Subcutaneous adipose tissue (tissue), 4 donors: ENCODE measurements around the gene PLD1. TPM values are rescaled to one million over a fixed set of nuclear protein-coding genes. Genes with fewer than 3 reads are reported as not detected.

ENCODE experiments used
- total RNA-seq, 4 donors: library from RNA; depleted of rRNA; stranded (reverse); fragments of >200 nt; gene quantifications; one replicate each; pipeline ENCODE4 v1.1.0, GENCODE V29; 2016
- TF ChIP-seq, protein P1 (sequence below): fragments of 450-650 bp; IDR thresholded peaks from one replicate; pipeline ENCODE4 v1.5.1; 2016; ENCODE audit warnings: low read depth, mild to moderate bottlenecking, control low read depth, antibody characterized with exemption, moderate library complexity

Gene PLD1
- total RNA-seq, 4 donors from 2014 or later, result 20.5 to 48.2 (median 26.9) TPM

DNA sequence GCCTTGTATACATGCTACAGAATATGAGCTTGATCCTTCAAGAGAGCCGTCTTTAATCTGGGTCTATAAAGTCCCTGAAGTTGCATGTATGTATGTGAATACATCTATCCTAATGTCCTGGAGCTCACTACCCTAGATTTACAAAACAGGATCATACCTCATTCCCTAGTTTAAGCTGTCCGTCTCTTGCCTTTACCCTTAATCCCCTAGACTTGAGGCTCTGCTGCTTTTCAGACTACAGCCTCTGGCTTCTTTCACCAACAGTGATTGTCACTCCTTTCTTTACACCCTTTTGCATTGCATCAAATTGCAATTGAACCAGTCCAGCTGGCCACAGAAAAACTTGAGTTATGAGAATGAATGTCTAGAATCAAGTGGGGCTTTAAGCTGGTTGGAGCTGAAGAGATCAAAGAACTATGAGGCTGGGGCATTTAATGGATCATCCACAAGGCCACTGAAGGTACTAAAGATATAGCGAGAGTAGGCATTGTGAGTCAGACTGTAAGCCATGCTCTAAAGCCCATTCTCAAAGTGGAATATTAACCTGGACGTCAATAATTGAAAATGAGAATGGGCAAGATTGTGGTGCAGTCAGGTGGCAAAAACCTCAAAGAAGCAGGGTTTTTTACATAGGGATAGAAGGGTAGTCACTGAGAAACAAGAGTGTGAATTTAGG is 12.3 kb upstream of the PLD1 start:
- TF ChIP-seq, protein P1, sequence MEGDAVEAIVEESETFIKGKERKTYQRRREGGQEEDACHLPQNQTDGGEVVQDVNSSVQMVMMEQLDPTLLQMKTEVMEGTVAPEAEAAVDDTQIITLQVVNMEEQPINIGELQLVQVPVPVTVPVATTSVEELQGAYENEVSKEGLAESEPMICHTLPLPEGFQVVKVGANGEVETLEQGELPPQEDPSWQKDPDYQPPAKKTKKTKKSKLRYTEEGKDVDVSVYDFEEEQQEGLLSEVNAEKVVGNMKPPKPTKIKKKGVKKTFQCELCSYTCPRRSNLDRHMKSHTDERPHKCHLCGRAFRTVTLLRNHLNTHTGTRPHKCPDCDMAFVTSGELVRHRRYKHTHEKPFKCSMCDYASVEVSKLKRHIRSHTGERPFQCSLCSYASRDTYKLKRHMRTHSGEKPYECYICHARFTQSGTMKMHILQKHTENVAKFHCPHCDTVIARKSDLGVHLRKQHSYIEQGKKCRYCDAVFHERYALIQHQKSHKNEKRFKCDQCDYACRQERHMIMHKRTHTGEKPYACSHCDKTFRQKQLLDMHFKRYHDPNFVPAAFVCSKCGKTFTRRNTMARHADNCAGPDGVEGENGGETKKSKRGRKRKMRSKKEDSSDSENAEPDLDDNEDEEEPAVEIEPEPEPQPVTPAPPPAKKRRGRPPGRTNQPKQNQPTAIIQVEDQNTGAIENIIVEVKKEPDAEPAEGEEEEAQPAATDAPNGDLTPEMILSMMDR, result no peak

DNA sequence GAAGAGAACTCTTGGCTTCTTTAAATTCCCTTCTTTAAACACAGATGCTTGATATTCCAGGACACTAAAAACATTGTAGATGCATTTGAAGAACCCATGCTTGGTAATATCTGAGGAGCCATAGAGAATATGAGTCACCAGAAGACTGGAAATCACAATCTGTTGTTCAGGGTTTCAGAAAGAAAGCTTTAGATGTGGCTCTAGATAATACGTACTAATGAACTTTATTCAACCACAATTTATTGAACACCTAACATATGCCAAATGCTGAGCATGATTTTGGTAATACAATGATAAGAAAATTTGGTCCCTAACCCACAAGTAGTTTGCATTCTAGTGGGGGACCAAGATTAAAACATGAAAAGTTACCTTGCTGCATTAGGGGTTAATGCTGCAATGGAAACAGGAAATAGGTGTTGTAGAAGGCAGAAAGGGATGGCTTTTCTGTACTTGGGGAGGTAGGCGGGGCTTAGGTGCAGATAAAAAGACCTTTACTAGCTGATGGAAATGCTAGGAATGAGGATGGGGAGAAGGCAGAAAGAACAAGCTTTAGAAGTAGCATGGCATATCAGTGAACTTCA is 11.6 kb upstream of the PLD1 start:
- TF ChIP-seq, protein P1, result no peak

DNA sequence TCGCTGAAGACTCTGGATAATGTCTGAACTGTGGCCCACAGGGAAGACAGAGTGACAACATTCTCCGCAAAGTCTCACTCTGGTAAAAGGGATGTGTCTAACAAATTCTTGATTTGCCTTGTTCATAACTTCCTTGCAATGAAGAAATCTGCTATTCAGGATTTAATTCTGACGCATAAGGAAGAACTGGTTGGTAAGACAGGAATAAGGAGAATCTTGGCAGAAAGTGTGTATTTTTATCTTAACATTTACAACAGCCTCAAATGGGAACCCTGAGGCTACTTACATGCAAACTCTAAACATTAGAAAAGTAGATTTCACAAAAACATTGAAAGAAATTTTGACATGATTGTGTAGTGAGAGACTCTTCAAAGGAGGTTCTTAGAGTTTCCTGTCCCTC is 10.8 kb upstream of the PLD1 start:
- TF ChIP-seq, protein P1, result no peak

DNA sequence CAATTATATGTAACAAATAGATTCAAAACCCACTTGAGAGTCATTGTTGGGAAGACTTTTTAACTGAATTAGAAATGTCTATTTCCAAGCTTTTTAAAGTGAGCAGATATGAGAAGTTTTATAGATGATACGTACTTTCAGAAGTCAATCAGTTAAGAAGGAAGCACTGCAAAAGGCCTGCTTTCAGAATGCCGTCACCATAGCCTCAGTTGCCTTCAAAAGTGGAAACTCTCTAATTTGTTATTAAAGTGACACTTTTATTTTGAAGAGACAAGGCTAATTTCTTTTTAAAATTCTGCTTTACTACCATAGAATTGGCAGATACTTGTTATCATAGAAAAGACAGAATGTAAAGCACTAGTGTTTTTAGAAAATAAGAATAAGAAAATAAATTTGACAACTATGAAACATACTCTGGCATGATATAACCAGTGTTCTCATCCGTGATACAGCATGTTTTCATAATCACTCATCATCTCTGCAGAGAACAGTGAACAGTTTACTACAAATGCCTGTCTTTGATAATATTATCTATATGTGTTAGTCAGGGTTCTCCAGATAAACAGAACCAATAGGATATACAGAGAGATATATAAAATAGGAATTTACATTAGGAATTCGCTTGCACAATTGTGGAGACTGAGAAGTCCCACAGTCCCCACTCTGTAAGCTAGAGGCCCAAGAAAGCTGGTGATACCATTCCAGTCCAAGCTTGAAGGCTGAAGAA is 7.0 kb upstream of the PLD1 start:
- TF ChIP-seq, protein P1, result no peak

DNA sequence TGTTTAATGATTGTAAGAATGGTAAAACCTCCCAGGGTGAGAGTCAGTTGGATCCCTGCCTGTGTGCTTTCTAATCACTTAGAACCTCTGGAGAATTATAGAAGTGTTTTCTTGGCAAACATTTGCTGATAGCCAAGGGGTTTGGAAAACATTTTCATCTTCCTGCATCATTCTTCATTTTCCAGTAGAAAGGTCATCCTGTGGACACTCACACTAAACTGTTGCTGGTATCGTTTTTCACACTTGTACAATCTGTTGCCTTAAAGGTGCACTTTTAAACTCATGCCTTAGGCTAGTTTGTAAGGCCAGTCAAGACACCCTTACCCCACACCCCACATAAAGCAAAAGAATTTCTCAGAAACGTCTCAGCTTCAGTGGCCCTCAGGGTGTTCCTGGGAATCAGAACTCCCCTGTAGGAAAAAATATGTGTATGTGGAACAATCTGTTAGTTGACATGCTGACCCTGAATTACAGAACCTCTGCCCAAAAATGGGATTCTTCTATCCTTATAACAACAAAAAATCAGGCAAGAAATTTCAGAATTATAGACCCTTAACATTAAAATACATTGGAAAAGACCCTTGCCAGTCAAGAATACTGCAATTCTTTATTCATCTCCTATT is 5.8 kb upstream of the PLD1 start:
- TF ChIP-seq, protein P1, result no peak

DNA sequence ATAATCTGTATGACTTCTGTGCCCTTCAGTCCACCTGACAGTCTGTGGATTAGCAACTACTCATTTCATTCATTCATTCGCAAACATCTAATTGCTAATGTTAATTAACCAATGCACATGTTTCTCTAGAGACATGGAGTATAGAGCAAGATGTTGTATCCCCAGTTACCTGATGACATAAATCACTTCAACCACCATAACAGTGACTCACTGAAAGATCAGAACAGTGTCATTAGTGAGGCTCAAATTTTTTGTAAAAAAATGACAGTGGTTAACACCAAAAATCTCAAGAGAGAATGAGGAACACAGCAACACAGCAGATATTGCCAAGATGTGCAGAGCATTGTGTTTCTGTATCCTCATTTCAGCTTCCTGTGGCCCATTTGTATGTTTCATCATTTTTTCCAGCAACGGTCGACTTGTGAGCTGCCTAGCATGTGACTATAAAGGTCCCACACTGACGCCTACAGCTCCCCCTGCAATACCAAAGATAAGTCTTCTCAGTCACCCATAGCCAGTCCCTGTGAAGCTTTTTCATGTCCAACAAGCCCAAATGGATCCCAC is 3.7 kb upstream of the PLD1 start:
- TF ChIP-seq, protein P1, result no peak
